MM.1S (cell line): Measurements from ENCODE around the gene FCGR1A.
"Not testable (repeated sequence)": the region's sequence is repeated elsewhere in the genome, so short reads cannot be mapped to it uniquely, and the experiment has no call there.

Experiments used
- DNase-seq: peaks from one replicate; pipeline ENCODE4 v3.0.0-alpha.2; 2015
- H2AFZ ChIP-seq: fragments of 300-600 bp; sonication (generic); 2 replicates; pipeline ENCODE4 v1.6.0; 2016; ENCODE audit warnings: antibody characterized with exemption, low read length
- H3F3A ChIP-seq: fragments of 300-600 bp; sonication (generic); 2 replicates; pipeline ENCODE4 v1.6.1; 2016; ENCODE audit warnings: mild to moderate bottlenecking, antibody characterized with exemption, low read length, moderate library complexity, mixed read lengths; ENCODE audit not compliant: insufficient read depth
- H3K27ac ChIP-seq: fragments of 300-600 bp; sonication (generic); 2 replicates; pipeline ENCODE4 v1.5.1; 2016; ENCODE audit warnings: mild to moderate bottlenecking, low read length
- H3K27me3 ChIP-seq: fragments of 300-600 bp; sonication (generic); replicated peaks from 2 replicates; pipeline ENCODE4 v1.6.0; 2016; ENCODE audit warnings: low read length; ENCODE audit not compliant: insufficient read depth
- H3K36me3 ChIP-seq: fragments of 300-600 bp; sonication (generic); replicated peaks from 2 replicates; pipeline ENCODE4 v1.6.1; 2016; ENCODE audit warnings: mild to moderate bottlenecking, low read length, mixed read lengths; ENCODE audit not compliant: insufficient read depth
- H3K4me1 ChIP-seq: fragments of 300-600 bp; sonication (generic); 2 replicates; pipeline ENCODE4 v1.6.1; 2016; ENCODE audit warnings: low read length, mixed read lengths
- H3K4me2 ChIP-seq: fragments of 300-600 bp; sonication (generic); 2 replicates; pipeline ENCODE4 v1.6.0; 2016; ENCODE audit warnings: low read depth, low read length
- H3K4me3 ChIP-seq: fragments of 300-600 bp; sonication (generic); 2 replicates; pipeline ENCODE4 v1.5.1; 2016; ENCODE audit warnings: low read length, mixed read lengths
- H3K79me2 ChIP-seq: fragments of 300-600 bp; sonication (generic); 2 replicates; pipeline ENCODE4 v1.6.1; 2016; ENCODE audit warnings: mixed run types, low read length, mixed read lengths
- H3K9ac ChIP-seq: fragments of 300-600 bp; sonication (generic); 2 replicates; pipeline ENCODE4 v1.6.1; 2016; ENCODE audit warnings: low read length, mixed read lengths
- H3K9me2 ChIP-seq: fragments of 300-600 bp; sonication (generic); replicated peaks from 2 replicates; pipeline ENCODE4 v1.6.1; 2016; ENCODE audit warnings: mild to moderate bottlenecking, low read length, mixed read lengths; ENCODE audit not compliant: insufficient read depth
- H3K9me3 ChIP-seq: fragments of 300-600 bp; sonication (generic); replicated peaks from 2 replicates; pipeline ENCODE4 v1.6.1; 2016; ENCODE audit warnings: mild to moderate bottlenecking, low read length, mixed read lengths; ENCODE audit not compliant: insufficient read depth
- H4K20me1 ChIP-seq: fragments of 300-600 bp; sonication (generic); 2 replicates; pipeline ENCODE4 v1.6.1; 2016; ENCODE audit warnings: mild to moderate bottlenecking, low read length, moderate library complexity, mixed read lengths; ENCODE audit not compliant: insufficient read depth

Gene FCGR1A

GRCh38 chr1:149782600-149782999, at the start of gene FCGR1A:
TSS of gene FCGR1A (plus strand) at chr1:149782694. CDS start at chr1:149782744, 50 bp downstream.
- H3K27me3 ChIP-seq, H3F3A ChIP-seq, H3K9me3 ChIP-seq, H3K79me2 ChIP-seq, H3K9ac ChIP-seq, H3K4me2 ChIP-seq, H3K36me3 ChIP-seq, H3K4me3 ChIP-seq, H2AFZ ChIP-seq, H3K27ac ChIP-seq, H4K20me1 ChIP-seq, H3K9me2 ChIP-seq, DNase-seq, H3K4me1 ChIP-seq: not testable (repeated sequence)

- not testable (repeated sequence) for H3K36me3 ChIP-seq, H3K9ac ChIP-seq, DNase-seq, H3K4me3 ChIP-seq, H3K4me2 ChIP-seq, H3K9me2 ChIP-seq, H4K20me1 ChIP-seq, H3K27me3 ChIP-seq, H3K9me3 ChIP-seq, H3K4me1 ChIP-seq, H3F3A ChIP-seq, H3K27ac ChIP-seq, H2AFZ ChIP-seq, H3K79me2 ChIP-seq
Measured at GRCh38 chr1:149732781-149733180, 49.7 kb upstream of the FCGR1A start.

GRCh38 chr1:149734692-149735091, 47.8 kb upstream of the FCGR1A start:
- H3K4me1 ChIP-seq, H3K4me2 ChIP-seq, H2AFZ ChIP-seq, H3K79me2 ChIP-seq, H3K27me3 ChIP-seq, H3K9me2 ChIP-seq, H3F3A ChIP-seq, H4K20me1 ChIP-seq, H3K36me3 ChIP-seq, H3K9ac ChIP-seq, H3K27ac ChIP-seq, H3K9me3 ChIP-seq, DNase-seq, H3K4me3 ChIP-seq: not testable (repeated sequence)

GRCh38 chr1:149740148-149740581, 42.3 kb upstream of the FCGR1A start:
- not testable (repeated sequence) for H3K4me3 ChIP-seq, DNase-seq, H3K36me3 ChIP-seq, H3K9me3 ChIP-seq, H3K9me2 ChIP-seq, H3K27me3 ChIP-seq, H3K9ac ChIP-seq, H2AFZ ChIP-seq, H3F3A ChIP-seq, H3K27ac ChIP-seq, H3K4me2 ChIP-seq, H3K79me2 ChIP-seq, H3K4me1 ChIP-seq, H4K20me1 ChIP-seq

GRCh38 chr1:149740590-149741230, 41.8 kb upstream of the FCGR1A start:
- H3K27ac ChIP-seq, H3K4me1 ChIP-seq, H3K36me3 ChIP-seq, H3K79me2 ChIP-seq, H3K9me2 ChIP-seq, H4K20me1 ChIP-seq, H3K9ac ChIP-seq, H3F3A ChIP-seq, H3K27me3 ChIP-seq, H3K9me3 ChIP-seq, H3K4me3 ChIP-seq, DNase-seq, H3K4me2 ChIP-seq, H2AFZ ChIP-seq: not testable (repeated sequence)

DNA sequence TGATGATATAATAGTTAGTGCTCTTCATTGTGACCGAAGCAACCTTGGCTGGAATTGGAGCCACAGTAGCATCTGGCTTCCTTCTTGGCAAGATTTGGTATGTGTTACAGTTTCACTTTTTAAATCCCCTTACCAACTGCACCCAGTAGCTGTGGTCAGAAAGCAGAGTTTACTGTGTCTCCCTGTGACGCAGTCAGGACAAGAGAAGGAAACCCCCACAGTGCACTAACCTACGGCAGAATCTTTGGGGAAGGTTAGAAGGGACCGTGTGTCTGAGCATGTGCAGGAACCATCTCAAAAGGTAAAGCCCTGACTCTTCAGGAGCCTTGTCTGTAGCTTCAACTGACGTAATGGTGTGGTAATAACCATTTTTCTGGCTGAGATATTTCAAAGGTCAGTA, 40.6 kb upstream of the FCGR1A start:
- not testable (repeated sequence) for H4K20me1 ChIP-seq, H2AFZ ChIP-seq, H3K27me3 ChIP-seq, H3K36me3 ChIP-seq, H3K27ac ChIP-seq, DNase-seq, H3K4me1 ChIP-seq, H3K4me3 ChIP-seq, H3K79me2 ChIP-seq, H3F3A ChIP-seq, H3K9me2 ChIP-seq, H3K9ac ChIP-seq, H3K9me3 ChIP-seq, H3K4me2 ChIP-seq

DNA sequence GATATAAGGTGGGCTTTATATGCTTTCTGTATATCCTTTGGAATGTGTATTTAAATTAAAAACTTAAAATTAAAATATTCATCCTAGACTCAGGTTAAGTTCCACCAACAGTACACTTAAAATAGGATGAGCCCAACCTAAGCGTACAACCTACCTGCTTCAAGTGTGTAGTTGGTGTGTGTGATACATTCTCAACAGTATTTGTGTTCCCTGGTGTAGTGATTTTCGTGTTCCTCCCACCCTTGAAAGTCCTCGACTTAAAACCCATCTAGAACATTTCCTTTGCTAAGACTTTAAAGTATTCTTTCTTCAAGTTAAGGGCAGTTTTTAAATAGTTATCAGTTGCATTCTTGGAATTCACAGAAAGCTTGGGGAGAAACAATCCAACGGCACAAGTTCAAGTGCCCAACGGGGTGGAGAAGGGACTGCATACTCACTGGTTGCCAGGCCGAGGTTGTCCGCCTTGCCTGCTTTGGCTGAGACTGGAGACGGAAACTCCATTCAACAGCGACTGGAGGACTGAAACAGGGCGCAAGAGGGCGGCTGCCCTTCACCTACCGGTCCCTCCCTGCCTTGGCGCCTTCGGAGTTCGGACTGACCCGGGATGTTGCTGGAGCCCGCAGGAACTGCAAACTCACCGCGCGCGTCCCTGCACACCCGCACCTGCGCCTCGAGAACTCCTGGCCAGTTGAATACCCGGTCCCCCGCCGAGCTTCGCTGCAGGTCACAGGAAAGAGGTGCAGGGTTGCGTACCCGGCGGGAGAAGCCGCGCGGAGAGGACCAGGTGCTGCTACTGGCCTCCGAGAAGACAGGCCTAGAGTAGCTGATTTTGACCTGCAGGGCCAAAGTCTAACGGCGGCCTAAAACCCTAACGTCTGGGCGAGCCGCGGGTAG, 35.8 kb upstream of the FCGR1A start:
- not testable (repeated sequence) for H3K4me1 ChIP-seq, H3K4me3 ChIP-seq, H3K9ac ChIP-seq, H3K79me2 ChIP-seq, H3K9me3 ChIP-seq, H3K36me3 ChIP-seq, H3F3A ChIP-seq, H3K4me2 ChIP-seq, H3K9me2 ChIP-seq, DNase-seq, H2AFZ ChIP-seq, H4K20me1 ChIP-seq, H3K27ac ChIP-seq, H3K27me3 ChIP-seq
